ENCODE measurements around the gene GXYLT2.
"Not testable (repeated sequence)": the region's sequence is repeated elsewhere in the genome, so short reads cannot be mapped to it uniquely, and the experiment has no call there.

Gene GXYLT2

DNA sequence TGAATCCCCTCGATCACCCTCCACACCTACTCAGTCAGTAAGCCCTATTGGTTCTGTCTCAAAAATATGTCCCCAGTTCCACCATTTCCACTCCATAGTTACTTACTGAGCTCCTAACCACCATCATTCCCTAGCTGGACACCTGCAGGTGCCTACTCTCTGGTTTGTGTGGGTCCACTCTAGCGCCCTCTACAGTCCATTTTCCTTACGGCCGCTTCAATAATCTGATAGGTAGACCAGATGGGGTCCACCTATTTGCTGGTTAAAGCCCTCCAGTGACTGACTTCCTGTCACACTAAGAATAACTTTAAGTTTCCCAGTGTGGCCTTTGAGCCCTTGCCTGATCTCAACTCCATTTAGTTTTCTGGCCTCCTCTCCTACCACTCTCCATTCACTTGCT is 5.0 kb downstream of the GXYLT2 start:
- DNase-seq (ENCODE audit: low read depth) = no peak

- no peak for DNase-seq (ENCODE audit: low read depth)
These were observed 7.2 kb downstream of the GXYLT2 start for GRCh38 chr3:72894976-72895552.

- no peak for DNase-seq (ENCODE audit: low read depth)
These were observed 9.3 kb downstream of the GXYLT2 start for GRCh38 chr3:72896996-72897757.

DNA sequence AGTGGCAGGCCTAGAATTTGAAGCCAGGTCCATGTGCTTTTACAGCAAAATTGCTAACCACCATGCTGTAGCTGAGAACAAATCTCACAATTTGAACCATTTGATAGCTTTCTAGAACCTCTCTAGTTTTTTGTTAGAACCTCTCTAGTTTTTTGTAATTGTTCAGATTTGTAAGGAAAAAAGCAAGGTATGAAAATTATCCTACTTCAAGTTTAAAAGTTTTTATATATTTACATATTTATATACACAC is 9.8 kb downstream of the GXYLT2 start:
- DNase-seq (ENCODE audit: low read depth) = no peak

- no peak for DNase-seq (ENCODE audit: low read depth)
These were observed 11.5 kb downstream of the GXYLT2 start for GRCh38 chr3:72899349-72899765.

DNA sequence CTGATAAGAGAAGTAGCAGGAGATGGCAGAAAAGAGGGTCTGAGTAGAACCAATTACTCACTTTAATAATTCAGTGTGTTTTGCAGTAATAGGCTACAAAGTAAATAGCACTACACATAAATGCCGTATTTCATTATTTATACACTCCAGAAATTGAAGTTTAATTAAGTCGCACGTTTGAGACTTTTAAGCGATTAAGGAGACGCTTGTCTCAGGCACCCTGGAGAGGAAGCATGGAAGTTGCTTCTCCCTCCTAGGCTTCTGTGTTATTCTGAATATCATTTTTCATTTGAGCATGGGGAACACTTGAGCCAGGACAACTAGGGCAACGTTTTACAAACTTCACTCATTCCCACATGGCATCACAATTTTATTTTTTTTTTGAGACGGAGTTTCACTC is 12.2 kb downstream of the GXYLT2 start:
- no peak for DNase-seq (ENCODE audit: low read depth)

GRCh38 chr3:72901840-72902239 is 14.0 kb downstream of the GXYLT2 start:
- DNase-seq (ENCODE audit: low read depth) = no peak

DNA sequence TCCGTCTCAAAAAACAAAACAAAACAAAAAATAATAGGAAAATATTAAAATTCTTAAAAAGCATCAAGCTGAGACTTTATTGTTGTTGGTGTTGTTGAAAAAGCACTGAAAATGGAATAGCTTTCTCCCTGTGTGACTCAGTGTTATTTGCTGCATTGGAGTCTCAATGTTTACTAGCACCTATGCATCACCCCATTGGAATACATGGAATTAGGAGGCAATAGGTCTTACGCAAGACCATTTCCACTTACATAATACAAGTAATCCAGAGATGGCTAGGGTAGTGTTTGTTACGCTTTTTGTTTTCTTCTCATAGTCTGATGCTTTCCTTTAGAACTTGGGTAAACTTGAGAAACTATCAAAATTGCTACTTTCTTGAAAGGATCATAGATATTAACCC is 15.2 kb downstream of the GXYLT2 start:
- no peak for DNase-seq (ENCODE audit: low read depth)

DNA sequence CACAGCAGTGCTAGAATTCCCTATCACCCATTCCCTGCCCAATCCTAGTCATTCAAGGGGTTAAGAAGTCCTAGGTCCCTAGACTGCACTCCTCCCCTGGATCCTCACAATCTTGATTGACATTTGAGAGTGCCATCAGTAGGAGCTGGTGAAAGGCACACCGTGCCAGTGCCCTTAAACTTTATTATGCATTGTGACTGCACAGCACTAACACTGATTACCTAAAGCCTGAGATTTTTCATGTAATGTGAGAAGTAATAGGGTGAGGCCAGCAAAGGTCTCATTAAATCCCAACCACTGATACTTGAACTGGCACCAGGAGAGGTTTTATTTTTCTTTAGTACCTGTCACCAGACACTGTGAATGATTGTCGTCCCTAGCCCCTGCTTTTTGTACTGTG is 16.3 kb downstream of the GXYLT2 start:
- DNase-seq (ENCODE audit: low read depth) = no peak

GRCh38 chr3:72906154-72906553 is 18.3 kb downstream of the GXYLT2 start:
- no peak for DNase-seq (ENCODE audit: low read depth)

DNA sequence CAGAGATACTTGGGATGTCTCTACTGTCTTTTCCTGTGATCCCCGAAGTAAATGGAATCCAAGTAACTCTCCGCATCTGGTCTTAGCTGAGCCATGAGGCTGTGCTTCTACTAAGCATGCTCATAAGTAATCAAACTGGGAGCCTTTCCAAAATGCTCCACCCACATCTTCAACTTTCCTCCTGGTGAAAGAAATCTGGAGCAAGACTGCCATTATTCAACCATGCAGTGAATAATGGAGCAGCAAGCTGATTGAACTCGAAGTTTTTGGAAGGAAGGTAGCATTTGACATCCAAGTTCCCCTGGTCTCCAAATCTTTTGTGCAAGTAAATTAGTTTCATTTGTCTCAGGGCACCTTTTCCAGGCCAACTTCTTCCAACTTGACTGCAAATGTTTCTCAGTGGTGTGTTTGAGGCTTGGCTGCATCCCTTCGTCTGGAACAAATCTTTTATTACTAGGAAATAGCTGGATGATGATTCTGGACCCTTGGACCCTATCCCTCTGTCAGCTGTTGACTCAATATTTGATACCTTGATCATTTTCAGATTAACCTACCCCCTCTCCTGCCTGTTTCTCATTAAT is 19.4 kb downstream of the GXYLT2 start:
- no peak for DNase-seq (ENCODE audit: low read depth)

DNA sequence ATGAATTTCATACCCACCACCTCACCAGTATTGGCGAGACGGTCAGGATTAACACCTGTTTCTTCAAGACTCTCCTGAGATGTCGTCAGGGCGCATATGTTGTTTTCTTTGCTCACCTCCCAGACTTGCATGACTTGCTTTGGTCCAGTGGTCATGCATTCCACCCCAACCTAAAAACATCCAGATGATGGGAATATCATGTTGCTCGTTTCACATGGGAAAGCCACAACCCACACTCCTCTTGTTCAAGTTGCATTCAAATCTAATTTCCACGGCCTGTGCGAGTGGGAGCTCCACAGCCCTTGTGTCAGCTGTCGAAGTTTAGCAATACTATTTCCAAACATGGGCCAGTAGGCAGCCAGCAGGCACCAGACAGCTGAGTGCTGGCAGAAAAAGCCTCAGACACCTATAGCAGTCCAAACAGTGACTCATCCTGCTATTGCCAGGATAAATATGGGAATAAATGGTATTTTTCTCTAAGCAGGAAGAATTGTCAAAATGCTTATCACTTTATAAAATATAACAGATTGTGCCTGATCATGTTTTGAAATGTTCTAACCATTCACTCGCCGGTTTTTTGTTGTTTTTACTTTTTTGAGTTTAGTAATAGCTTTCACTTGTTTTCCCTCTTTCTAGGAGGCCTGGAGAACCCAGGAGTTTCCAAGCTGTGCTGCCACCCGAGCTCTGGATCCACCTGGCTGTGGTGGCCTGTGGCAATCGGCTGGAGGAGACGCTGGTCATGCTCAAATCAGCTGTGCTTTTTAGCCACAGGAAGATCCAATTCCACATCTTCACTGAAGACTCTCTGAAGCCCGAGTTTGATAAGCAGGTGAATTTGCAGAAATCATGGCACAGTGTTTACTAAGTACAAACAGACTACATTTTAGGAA is 20.1 kb downstream of the GXYLT2 start:
- no peak for DNase-seq (ENCODE audit: low read depth)

GRCh38 chr3:72909591-72909990 is 21.7 kb downstream of the GXYLT2 start:
- no peak for DNase-seq (ENCODE audit: low read depth)

DNA sequence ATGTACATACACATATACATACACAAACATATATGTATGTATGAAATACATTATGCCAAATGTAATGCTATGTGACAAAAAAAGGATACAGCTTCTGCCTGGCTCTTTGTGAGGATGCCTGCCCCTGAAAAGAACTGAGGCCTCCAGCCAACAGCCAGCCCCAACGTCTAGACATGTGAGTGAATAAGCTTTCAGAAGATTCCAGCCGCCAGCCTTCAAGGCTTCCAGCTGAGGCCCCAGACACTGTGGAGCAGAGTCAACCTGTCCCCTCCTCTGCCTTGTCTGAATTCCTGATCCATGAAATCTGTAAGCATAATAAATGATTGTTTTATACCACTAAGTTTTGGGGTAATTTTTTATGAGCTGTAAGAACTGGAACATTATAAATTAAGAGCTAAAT is 24.7 kb downstream of the GXYLT2 start:
- no peak for DNase-seq (ENCODE audit: low read depth)

- DNase-seq (ENCODE audit: low read depth) = no peak
These were observed 26.5 kb downstream of the GXYLT2 start for GRCh38 chr3:72914383-72914782.

DNA sequence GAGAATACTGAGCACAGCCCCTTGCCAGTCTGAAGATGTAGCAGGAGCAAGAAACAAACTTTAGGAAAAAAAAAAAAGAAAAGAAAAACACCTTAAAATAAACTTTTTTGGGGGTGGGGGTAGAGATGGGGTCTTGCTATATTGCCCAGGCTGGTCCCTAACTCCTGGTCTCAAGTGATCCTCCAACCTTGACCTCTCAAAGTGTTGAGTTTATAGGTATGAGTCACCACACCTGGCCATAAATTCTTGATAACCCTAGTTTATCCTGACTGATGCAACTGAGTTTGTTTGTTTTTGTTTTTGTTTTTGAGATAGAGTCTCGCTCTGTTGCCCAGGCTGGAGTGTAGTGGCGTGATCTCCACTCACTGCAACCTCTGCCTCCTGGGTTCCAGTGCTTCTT is 28.4 kb downstream of the GXYLT2 start:
- DNase-seq (ENCODE audit: low read depth) = no peak

GRCh38 chr3:72919520-72919919 is 31.7 kb downstream of the GXYLT2 start:
- no peak for DNase-seq (ENCODE audit: low read depth)

DNA sequence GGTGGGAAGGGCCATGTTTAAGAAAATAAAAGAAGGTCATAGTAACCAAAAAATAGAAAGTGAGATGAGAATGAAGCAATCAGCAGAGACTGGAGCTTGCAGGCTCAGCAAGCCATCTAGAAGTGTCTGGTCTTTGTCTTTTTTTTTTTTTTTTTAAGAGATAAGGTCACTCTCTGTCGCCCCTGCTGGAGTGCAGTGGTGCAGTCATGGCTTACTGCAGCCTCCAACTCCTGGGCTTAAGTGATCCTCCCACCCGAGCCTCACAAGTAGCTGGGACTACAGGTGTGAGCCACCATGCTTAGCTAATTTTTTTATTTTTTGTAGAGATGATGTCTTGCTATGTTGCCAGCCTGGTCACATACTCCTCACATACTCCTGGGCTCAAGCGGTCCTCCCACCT is 36.2 kb downstream of the GXYLT2 start:
- DNase-seq (ENCODE audit: low read depth) = no peak

- not testable (repeated sequence) for DNase-seq (ENCODE audit: low read depth)
These were observed 41.2 kb downstream of the GXYLT2 start for GRCh38 chr3:72928781-72929735.

- no peak for DNase-seq (ENCODE audit: low read depth)
These were observed 42.9 kb downstream of the GXYLT2 start for GRCh38 chr3:72930754-72931153.

DNA sequence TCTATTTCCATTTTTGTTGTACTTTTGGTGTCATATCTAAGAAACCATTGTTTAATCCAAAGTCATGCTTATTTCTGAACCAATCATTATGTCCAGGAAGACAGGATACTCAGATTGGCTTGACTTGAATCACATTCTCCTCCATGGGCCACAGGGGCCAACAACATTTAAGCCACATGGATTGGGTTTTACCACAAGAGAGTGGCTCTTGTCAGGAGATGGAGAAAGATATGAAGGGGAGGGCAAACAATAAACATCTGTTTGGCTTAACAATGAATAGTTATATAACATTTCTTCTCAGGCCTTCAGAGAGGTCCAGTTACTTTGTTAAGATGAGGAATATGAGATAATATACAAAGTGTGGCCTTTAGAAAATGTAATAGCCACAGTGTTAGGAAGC is 44.6 kb downstream of the GXYLT2 start:
- DNase-seq (ENCODE audit: low read depth) = no peak
